GM21786 (cell line): Measurements from ENCODE around the gene FAM107B.

Experiments
- ATAC-seq: cut with Tn5 transposase; IDR thresholded peaks from one replicate; pipeline ENCODE4 v1.9.1; 2021; ENCODE audit not compliant: unreplicated experiment

The FAM107B gene

DNA sequence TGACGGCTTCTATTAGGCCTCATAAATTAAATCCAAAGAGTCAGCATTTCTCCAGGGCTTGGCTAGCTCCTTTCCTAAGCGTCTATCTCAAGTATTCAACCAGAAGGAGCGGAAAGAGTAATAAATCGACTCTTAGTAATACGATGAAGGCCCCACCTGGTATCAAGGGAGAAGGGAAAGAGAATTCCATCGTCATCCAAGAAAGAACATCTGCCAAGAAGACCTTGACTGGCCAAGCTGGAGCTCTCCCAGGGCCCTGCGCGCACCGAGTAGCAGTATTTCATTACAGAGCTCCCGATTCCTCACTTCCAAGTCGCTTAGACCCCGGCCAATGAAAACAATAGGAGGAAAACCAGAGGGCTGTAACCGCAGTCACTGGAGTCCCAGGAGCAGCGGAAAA is 266.0 kb downstream of the FAM107B start:
- ATAC-seq = no peak

- no peak for ATAC-seq
Measured at GRCh38 chr10:14507781-14508180, 266.9 kb downstream of the FAM107B start.

DNA sequence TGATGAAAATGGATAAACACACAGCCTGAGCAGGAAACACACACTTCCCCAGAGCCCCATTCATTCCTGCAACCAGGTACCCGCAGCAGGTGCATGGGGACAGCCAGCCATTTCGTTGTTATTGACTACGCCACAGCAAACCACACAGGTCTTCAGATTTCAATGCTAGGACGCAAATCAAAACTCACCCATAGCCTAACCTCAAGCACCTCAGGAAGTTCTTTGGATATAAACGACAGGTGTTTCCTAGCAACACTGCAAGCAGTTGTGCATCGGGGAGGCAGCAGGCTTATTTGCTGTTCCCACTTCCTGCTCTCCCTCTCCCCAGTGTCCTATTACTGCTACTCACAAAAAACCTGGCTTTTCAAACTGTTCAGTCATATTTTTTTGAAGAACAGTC is 267.5 kb downstream of the FAM107B start:
- ATAC-seq = no peak

DNA sequence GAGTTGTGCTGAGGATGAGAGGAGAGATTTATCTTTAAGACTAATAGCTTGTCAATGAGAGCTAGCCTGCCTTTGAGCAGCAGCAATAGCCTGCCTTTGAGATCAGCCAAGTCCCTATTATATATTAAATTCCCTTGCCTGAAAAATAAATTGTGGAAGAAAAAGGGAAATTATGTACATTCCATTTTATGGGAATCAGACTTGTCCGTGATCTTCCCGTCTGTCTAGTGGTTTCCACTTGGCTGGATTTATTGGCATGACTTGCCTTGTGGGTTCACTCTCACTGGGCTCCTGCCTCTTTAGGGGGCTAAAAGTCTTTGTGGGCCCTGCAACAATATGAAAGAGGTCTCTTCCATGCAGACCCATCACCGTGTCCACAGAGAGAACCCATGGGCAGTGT is 272.3 kb downstream of the FAM107B start:
- ATAC-seq = no peak

- no peak for ATAC-seq
Measured at GRCh38 chr10:14500172-14500765, 274.4 kb downstream of the FAM107B start.

DNA sequence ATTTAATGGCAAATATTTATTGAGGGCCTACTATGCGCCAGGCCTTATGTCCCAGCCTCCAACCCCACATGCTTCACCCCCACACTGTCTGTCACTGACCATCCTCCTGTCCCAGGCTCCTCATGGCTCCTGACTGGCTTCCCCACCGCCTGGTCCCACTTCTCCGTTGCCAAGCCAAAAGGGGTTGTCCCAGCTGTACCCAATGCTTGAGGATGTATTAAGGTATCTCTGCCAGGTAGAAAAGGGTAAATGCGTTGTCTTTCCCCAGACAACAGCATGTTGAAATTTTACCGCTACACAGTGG is 275.1 kb downstream of the FAM107B start:
- no peak for ATAC-seq

- no peak for ATAC-seq
Measured at GRCh38 chr10:14498326-14498725, 276.4 kb downstream of the FAM107B start.

DNA sequence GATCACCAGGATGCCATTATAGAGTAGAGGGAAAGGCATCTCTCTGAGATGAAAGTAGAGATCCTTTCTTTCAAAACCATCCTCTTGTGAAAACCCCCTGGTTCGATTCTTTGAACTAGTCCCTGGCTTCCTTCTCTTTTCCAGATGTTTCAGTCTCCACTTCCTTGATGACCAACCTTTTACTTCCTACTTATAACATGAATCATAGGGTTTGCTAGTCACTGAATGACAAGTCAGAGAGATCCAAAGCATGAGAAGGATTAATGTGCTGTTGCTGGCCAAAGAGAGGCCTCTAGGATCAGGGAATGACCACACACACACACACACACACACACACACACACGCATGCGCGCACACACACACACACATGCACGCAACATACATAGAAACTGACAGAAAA is 282.9 kb downstream of the FAM107B start:
- no peak for ATAC-seq

- ATAC-seq = no peak
Measured at GRCh38 chr10:14489522-14490177, 285.0 kb downstream of the FAM107B start.

DNA sequence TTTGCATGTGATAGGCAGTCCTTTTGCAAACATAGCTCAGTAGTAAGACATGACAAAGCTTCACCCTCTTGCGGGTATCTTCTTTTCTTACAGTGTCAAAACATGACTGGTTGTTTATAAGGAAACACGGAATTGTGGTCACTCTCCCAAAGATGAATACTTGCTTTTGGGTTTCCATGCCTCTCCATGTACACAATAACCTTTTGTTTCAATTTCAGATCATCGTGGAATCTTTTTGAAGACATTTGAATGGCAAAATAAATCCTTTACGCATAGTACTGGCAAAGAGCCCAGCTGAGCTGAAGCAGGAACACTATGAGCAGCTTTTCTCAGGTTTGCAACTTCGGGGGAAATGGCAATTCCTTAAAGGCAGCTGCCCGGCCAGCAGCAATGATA is 287.2 kb downstream of the FAM107B start:
- no peak for ATAC-seq

GRCh38 chr10:14486777-14487487 is 287.8 kb downstream of the FAM107B start:
- ATAC-seq = no peak

DNA sequence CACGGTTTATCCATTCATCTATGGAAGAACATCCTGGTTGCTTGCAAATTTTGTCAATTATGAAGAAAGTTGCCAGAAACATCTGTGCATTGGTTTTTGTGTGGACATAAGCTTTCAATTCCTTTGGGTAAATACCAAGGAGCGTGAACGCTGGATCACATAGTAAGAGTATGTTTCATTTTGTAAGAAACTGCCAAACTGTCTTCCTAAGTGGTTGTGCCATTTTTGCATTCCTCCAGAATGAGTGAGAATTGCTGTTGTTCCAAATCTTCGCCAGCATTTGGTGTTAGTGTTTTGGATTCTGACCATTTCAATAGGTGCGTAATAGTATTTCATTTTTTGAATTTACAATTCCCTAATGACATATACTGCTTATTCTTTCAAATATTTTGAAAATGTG is 288.7 kb downstream of the FAM107B start:
- ATAC-seq = no peak

DNA sequence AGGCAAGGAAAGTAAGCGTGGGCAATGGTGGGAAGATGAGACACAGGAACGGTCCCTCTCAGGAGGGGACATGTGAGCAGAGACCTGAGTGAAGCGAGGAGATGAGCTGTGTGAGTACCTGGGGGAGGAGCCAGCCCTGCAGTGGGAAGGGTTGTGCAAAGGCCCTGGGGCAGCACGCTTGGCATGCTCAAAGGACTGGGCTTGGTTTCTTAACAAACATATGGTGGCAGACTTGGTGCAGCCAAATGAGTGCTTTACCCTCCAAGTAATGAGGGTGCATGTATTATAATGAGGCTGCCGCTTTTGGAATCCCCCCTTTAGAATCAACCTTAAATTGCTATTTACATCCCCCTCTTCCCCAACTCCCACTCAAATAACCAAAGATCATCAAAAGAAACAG is 291.3 kb downstream of the FAM107B start:
- ATAC-seq = no peak

- no peak for ATAC-seq
Measured at GRCh38 chr10:14481752-14482151, 292.9 kb downstream of the FAM107B start.

DNA sequence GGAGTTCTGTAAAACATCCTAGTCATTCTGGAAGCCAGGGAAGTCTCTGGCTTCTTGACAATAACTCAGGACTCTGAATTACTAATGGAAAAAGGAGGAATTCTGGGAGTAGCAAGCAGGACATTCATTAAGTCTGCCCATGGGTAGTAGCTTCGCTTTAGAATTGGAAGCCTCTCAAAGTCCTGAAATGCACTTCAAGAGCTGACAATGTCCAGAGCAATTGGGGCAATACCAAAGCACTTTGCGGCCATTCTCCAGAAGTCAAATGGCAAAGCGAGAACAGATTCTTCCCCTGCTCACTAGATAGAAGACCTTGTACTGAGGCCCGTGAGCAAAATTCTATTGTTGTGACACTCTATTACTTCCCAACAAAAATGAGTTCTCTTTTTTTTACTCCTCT is 293.7 kb downstream of the FAM107B start:
- no peak for ATAC-seq

- ATAC-seq = no peak
Measured at GRCh38 chr10:14478604-14479003, 296.1 kb downstream of the FAM107B start.

- ATAC-seq = no peak
Measured at GRCh38 chr10:14478201-14478600, 296.5 kb downstream of the FAM107B start.

GRCh38 chr10:14477408-14477710 is 297.3 kb downstream of the FAM107B start:
- no peak for ATAC-seq

DNA sequence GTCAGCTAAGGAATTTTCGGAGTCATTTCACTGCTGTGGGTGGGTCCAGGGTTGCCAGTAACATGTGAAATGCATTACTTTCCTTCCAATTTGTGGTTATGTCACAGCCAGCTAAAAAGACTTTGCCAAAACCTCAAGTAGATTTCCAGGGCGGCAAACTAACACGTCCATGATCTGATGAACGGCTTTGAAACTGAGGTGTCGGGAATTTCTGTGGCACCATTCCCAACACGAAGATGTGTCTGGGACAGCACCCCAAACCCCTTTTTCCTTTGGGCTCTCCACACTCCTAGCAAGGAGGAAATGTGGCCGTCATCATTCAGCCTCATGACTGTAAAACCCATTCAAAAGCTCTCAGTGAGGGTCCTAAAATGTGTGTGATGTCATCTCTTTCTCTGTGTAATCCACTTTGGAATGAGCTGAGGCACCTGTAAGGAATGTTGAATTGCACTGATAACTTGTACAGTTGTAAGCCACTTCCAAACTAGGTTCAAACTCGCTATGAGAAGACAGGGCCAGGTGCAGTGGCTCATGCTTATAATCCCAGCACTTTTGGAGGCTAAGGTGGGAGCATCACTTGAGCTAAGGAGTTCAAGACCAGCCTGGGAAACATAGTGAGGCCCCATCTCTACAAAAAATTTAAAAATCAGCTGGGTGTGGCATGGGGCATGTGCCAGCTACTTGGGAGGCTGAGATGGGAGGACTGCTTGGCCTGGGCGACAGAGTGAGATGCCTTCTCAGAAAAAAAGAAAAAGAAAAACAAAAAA is 297.9 kb downstream of the FAM107B start:
- no peak for ATAC-seq

- no peak for ATAC-seq
Measured at GRCh38 chr10:14476006-14476405, 298.7 kb downstream of the FAM107B start.

GRCh38 chr10:14474656-14475055 is 300.0 kb downstream of the FAM107B start:
- no peak for ATAC-seq

DNA sequence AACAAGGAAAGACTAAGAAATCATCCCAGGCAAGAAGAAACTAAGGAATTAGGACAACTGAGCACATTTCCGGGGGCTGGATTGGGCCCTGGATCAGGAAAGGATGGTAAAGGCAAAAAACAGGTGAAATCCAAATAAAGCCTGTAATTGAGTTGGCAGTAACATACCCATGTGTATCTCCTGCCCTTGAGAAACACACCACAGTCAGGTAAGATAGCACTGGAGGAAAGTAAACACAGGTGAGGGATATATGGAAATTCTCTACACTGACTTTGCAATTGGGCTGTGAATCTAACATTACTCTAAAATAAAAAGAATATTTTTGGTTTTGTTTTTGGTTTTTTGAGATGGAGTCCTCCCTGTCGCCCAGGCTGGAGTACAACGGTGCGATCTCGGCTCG is 303.8 kb downstream of the FAM107B start:
- ATAC-seq = no peak
